Stimulated activated CD8-positive, alpha-beta memory T cell treated with anti-CD3 and anti-CD28 coated beads, Interleukin-12 subunit alpha, Interleukin-12 subunit beta, amount 100 ng/mL, for 1 hour (primary cell): ENCODE measurements around the gene KIF26B.

ENCODE experiments used
- DNase-seq: peaks from one replicate; pipeline ENCODE4 v3.0.0-alpha.2; 2020; ENCODE audit warnings: low read depth

The KIF26B gene

DNA sequence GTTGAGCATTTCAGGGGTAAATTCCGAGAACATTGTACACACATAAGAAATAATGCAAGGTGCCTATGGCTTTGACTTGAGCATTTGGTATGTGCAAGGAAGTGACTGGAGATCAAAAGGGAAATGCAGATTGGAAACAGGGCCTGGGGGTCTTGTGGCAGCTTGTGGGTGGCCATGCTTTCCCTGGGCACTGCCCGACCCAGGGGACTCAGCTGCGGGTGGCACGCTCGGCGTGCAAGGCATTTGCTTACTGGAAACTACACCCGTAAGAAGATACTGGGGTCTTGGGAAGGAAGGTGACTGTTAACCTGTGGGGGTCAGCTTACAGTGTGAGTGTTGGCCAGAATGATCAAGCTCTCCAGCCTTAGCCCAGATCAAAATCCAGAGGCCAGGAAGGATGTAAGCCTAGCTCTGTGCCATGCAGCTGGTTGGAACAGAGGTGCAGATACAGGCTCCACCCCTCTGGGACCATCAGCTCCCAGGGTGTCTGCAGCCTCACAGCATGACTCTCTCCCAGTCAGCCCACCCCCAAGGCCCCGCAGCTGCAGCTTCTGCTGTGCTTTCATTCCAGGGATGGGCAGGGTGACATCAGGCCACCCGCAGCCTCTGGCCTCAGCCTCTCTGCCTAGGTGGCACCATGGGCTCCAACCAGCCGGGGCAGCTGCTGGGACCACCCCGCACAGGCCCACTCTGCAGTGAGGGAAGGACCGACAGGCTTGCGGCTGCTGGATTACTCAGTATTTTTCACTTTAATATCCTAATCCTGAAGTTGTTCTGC, 55.1 kb downstream of the KIF26B start:
- DNase-seq: no peak

DNA sequence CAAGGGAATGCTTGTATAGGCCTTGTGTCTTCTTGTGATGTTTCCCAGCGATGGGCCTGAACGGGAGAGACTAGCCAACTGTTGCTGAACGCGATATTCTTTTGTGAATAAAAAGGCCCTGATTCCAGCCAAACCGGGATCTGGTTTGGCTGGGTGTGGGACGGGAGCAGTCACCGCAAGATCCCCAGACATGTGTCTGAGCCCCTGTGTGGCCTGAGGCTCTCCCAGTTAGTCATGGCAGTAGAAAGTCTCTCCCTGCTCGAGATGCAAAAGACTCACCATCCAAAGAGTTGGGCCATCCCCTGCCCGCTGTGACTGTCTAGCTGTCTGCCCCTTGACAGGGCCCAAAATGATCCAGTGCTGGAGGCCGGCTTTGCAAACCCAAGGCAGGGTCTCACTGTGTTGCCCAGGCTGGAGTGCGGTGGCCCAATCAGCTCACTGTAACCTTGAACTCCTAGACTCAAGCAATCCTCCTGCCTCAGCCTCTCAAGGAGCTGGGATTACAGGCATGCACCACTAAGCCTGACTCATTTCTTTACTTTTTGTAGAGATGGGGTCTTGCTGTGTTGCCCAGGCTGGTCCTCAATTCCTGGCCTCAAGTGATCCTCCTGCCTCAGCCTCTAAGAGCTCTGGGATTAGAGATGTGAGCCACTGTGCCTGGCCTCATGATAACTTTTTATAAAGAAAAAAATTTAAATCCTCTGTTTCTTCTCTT, 56.4 kb downstream of the KIF26B start:
- no peak for DNase-seq

DNA sequence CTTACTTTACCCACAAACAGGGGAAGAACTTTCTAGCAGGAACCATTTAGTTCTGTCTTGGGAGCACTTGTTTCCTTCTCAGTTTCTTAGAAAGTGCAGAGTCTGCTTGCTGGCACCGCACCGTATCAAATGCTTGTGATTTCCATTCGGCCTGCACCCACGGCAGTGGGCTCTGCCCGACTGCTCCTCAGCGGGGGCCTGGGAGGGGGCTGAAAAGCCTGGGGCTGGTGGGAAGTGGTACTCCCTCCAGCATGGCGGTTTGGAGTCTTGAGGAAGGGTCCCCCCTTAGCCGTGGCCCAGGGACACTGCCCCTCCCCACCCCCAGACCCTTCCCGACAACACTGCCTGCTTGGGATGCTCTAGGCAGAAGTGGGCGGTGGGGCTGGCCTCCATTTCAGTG, 57.0 kb downstream of the KIF26B start:
- no peak for DNase-seq

- DNase-seq: no peak
Measured at GRCh38 chr1:245212221-245212710, 57.5 kb downstream of the KIF26B start.

DNA sequence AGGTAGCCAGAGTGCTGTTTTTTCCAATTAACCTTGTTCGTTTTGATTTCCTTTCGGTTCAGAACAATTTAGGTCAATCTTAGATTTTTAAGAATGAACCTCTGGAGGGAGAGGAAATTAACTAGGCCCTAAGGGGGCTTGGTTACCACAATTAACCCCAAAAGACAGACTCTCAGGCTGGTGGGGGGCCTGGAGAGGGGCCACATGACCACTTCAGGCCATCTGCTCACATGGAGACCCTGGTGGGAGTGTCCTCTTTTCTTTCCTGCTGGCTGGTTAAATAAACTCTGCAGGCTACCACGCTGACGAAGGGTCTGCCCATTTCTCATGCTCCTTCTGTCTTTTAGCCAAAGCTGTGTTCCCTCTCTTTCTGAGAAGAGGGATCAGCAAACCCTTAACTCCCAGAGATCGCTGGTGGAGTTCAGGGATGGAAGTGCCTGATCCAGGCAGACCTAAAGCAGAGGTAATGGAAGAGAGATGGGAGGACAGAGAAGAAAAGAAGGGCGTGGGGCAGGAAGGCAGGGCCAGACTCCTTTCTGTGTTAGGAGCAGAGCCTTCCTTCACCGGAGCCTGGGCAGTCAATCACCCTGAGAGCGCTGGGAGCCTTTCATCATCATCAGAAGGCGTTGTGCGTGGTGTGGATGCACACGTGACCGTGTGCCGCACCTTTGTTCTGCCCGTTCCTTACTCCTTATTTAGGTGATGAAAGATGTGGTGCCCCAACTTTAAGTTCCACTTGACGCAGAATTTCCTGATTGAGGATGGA, 58.5 kb downstream of the KIF26B start:
- no peak for DNase-seq

DNA sequence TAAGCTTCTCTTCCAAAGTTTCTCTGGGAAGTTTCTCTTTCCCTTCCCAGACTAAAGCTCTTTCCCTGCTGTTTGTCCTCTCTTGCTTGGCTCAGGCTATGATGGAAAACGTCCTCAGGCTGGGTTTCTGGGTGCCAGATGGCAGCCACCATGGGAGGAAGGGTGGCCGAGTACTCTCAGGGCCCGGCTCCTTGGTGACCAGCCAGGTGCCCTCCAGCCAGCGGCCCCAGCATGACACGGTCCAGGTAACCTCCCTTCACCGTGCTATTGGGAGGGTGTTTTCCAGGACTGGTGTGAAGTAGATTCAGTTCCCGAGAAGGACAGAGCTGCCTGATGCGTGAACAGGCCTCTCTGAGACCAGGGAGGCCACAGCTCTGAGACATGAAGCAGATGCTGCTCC, 60.3 kb downstream of the KIF26B start:
- DNase-seq: no peak

DNA sequence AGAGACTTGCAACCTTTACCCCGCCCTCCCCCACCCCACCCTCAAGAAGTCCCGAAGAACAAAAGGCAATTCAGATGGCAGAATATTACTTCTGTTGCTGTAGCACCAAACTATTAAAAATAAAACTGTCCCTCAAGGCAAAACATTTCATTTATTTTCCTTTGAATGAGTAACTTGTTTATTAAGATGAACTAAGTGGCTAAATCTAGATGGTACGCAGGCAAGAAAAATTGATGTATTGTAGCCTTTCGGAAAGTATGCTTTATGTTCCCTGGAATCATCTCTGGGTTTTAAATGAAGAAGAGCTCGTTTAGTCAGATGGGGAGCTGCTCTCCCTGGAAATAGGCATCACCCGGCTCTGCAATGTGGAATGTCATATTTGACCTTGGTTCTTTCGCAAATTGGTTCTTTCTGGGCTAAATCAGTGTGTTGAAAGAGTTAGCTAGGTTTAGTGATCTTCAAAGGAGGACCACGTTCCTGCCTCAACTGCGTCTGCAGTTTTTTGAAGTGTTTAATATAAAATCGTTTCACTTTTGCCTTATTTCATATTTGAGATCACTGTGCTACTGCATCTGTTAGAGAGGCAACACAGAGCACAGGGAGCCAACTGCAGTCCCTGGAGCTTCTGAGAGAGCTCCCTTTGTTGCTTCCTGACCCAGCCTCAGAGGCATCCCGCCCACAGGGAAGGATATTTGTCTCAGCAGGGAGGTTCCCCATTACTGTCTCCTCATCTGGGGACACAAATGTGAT, 61.8 kb downstream of the KIF26B start:
- DNase-seq: no peak

DNA sequence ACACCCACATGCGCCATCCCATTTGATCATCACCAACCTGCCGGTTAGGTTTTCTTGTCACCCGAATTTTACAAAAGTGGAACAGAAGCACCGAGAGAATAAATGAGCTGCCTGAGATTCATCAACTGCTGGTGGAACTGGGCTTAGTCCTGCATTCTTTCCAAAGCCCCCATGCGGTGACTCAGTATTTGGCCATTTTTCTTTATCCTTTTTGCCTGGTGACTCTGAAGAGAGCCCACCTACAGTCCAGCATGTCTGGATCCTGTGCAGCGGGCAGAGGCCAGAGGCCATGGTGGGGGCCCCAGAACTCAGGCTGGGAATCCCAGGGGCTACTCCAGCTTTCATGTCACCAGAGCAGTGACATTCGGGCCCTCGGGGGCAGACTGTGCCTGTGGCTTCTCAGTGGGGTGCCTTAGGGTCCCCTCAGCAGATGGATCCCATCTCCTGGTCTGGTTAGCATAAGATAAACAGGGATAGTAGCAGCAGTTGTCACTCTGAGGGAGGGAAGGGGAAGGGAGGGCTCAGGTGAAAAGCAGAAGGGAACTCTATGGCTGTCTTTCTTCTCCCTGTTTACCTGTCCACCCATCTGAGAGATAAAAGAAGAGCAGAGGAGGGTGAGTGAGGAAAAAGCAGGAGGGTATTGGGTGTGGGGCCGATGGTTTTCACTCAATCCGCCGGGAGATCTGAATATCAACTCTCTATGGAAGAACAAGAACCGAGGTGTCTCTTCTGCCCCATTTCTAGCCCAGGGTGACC, 63.2 kb downstream of the KIF26B start:
- DNase-seq: no peak

GRCh38 chr1:245220381-245220985, 65.7 kb downstream of the KIF26B start:
- DNase-seq: no peak

DNA sequence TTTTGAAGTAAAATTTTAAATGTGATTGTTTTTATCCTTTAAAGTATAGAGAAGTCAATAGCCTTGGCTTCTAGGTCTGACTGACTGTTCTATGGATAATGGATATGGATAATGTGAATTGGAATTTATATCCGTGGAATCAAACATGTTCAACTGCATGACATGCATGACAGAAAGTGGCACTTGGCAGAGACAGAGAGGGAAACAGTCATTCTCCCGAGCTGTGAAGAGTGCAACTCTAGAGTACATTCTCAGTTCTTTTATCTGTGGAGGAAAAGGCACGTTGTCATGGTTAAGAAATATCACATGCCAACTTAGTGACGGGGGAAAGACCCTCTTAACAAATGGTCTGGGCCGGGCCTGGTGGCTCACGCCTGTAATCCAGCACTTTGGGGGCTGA, 67.0 kb downstream of the KIF26B start:
- no peak for DNase-seq

DNA sequence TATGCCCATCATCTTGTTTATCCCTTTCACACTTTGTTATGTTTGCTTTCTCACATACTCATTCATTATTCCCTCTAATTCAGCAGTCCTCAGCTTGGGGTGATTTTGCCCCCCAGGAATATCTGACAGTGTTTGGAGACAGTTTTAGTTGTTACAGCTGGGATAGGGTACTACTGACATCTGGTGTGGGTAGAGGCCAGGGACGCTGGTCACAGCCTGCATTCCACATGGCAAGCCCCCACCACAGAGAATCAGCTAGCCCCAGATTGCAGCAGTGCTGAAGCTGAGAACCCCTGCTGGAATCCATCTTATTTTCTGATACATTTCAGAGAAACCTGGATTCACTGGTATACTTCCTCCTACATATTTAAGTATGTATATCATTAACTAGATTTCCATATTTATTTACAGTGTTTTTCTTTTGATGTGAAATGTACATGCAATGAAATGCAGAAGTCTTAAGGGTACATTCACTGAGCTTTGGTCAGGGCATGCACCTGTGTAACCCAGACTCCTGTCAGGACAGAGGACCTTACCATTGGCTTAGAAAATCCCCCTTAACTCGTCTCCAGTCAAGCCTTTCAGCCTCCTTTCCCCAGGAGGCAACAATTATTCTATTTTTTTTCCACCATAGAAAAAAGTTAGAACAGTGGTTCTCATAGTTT, 68.3 kb downstream of the KIF26B start:
- no peak for DNase-seq

DNA sequence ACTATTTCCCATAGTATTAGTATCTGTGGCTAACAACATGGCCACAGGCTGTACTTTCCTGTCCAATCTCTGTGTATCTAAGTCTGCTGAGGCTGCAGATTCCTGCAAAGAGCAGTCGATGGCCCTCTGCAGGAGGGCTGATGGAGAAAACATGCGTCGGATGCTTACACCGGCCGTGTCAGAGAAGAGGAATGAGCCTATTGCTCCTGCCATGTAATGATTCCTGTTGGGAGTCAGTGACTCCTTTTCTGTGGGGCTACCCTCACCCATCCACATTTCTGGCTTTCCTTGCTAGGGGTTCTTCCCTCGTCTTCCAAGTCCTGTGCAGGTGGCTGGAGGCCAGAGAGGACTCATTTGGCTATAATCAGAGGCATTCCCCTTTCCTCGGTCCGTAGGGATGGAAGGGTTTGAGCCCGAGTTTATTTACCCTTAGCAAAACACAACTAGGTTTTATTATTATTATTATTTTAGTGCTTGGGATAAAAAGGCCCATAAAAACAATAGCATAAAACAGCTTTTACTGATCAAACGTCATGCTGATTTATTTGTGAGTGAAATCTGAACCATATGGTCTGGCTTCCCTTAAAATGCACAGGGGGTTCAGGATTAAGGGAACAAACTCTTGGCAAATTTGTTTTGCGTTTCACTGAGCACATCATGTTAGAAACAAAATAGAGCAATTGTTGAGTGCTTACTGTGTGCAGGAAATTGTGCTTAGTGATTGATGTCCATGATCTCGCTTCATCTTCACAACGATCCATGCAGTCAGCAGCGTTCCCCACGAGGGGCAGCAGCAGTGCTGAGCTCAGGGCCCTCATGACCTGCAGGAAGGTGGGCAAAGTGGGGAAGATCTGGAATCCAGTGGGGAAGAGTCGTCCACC, 70.8 kb downstream of the KIF26B start:
- DNase-seq: no peak

GRCh38 chr1:245226203-245226499, 71.4 kb downstream of the KIF26B start:
- DNase-seq: no peak

- DNase-seq: no peak
Measured at GRCh38 chr1:245229051-245229450, 74.3 kb downstream of the KIF26B start.

DNA sequence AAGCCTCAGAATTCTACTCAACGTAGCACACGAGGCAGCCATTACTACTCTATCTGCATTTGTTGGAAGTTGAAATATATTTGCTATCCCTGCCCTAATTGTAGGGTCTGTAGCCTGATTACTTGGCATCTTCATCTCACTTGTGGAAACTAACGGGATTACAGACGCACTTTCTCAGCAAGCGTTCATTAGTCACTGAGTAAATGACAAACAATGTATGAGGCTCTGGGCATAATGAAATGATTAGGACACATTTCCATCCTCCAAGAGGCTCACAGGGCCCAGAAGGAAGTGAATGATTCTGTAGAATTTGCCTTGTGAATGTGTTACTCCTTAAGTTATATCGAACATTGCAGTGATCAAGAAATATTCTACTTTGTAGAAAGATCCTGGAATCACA, 78.1 kb downstream of the KIF26B start:
- DNase-seq: no peak

- no peak for DNase-seq
Measured at GRCh38 chr1:245234217-245235081, 79.7 kb downstream of the KIF26B start.

- DNase-seq: no peak
Measured at GRCh38 chr1:245235156-245235555, 80.4 kb downstream of the KIF26B start.

GRCh38 chr1:245240648-245241165, 85.9 kb downstream of the KIF26B start:
- DNase-seq: no peak
